Measurements from ENCODE around the gene MTMR4.

Gene MTMR4

DNA sequence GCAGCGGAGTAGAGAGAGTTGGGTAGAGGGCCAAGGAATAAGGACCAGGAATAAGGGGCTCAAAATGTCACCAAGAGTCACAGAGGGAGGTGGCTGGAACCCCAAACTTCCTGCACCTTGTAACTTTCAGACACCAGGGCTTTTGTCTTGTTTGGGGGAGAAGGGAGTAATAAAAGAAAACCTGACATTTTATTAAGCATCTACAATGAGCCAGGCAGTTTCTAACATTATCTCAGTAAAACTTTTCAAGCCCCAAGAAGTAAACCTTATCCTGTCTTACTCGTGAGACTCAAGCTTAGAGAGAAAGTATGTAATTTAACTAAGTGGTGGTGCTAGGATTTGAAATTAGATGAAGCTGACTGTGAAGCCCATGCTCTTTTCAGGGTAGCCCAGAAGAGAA, 848 bp upstream of the MTMR4 start:
- in situ Hi-C loops (cut with HindIII; ENCODE audit: low pct_ligation_motif_present, low sequenced_read_pairs): no loop called here
- DNase-seq: no peak
- Histone ChIP-seq H3K27me3 (replicated peaks) (no peaks in the 10 kb centered on the region), H3K27ac (no peak overlapping the region), H3K36me3 (replicated peaks) (peaks cover 13% of the 10 kb centered on the region), H3K4me3 (ENCODE audit: low read depth, low read length) (no peak overlapping the region)
- TF ChIP-seq, protein P1, sequence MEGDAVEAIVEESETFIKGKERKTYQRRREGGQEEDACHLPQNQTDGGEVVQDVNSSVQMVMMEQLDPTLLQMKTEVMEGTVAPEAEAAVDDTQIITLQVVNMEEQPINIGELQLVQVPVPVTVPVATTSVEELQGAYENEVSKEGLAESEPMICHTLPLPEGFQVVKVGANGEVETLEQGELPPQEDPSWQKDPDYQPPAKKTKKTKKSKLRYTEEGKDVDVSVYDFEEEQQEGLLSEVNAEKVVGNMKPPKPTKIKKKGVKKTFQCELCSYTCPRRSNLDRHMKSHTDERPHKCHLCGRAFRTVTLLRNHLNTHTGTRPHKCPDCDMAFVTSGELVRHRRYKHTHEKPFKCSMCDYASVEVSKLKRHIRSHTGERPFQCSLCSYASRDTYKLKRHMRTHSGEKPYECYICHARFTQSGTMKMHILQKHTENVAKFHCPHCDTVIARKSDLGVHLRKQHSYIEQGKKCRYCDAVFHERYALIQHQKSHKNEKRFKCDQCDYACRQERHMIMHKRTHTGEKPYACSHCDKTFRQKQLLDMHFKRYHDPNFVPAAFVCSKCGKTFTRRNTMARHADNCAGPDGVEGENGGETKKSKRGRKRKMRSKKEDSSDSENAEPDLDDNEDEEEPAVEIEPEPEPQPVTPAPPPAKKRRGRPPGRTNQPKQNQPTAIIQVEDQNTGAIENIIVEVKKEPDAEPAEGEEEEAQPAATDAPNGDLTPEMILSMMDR (IDR thresholded peaks at IDR 0.05; ENCODE audit: low read depth, low read length, missing control alignments): no peak

DNA sequence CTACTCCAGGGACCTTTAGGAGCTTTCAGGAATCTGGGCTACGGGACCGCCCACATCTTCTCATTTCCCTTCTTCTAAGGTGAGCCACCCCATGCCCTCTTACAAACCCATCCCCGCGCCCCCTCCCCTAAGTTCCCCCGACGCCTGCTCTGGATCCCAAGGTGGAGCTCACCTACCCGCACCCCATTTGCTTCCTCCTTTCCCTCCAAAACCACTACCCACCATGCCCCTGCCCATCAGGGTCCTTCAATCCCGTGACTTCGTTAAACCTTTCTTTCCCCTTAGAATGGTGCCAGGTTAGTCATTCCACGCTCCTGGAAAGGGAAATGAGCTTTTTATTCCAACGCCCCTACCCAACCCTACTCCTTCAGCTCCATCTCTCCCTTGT, 326 bp upstream of the MTMR4 start:
- TF ChIP-seq, protein P1 (IDR thresholded peaks at IDR 0.05; ENCODE audit: low read depth, low read length, missing control alignments): no peak
- in situ Hi-C loops (cut with HindIII; ENCODE audit: low pct_ligation_motif_present, low sequenced_read_pairs): no loop called here
- H3K27me3 ChIP-seq (replicated peaks): no peaks in the 10 kb centered on the region

DNA sequence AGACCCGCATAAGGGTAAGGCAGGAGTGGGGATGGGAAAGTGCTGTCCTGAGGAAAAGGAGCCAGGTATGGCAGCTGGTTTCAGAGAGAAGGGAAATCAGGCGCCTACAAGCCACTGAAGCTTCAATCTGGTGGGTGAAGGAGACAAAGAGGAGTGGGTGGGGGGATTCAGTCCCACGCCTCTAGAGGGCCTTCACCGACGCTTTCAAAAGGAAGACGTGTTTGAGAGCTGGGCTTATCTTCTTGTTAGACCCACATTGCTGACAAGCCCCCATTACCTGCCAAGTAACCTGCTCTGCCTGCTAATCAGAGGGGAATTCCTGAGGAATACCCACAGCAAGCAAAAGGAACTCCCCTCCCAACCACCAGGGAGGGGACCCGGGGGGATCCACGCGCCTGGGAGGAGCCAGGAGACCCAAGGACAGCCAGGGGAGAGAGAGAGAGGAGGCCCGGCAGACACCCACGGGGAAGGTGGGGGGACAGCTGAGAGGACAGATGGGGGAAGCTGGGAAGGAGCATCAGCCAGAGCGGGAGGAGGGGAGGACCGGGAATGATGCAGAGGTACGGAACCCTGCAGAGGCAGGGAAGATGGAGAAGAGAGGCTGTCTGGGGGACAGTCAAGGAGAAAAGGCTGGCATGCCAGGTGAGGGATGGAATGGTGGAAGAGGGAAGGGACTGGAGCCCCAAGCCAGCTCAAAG, 1.0 kb downstream of the MTMR4 start:
- Histone ChIP-seq H3K36me3 (replicated peaks) (peaks cover 22% of the 10 kb centered on the region), H3K27ac (no peak overlapping the region), H3K4me3 (ENCODE audit: low read depth, low read length) (peak overlapping the region; percentile 73), H3K27me3 (replicated peaks) (no peaks in the 10 kb centered on the region)
- DNase-seq: no peak
- in situ Hi-C loops (cut with HindIII; ENCODE audit: low pct_ligation_motif_present, low sequenced_read_pairs): no loop called here
- TF ChIP-seq, protein P1 (IDR thresholded peaks at IDR 0.05; ENCODE audit: low read depth, low read length, missing control alignments): no peak

More for the DNA sequence above, 326 bp upstream of the MTMR4 start:
- peaks cover 18% of the 10 kb centered on the region for H3K36me3 ChIP-seq (replicated peaks)
- peak overlapping the region; percentile 73 for H3K4me3 ChIP-seq (ENCODE audit: low read depth, low read length)
- no peak overlapping the region for H3K27ac ChIP-seq
- DNase-seq: no peak

DNA sequence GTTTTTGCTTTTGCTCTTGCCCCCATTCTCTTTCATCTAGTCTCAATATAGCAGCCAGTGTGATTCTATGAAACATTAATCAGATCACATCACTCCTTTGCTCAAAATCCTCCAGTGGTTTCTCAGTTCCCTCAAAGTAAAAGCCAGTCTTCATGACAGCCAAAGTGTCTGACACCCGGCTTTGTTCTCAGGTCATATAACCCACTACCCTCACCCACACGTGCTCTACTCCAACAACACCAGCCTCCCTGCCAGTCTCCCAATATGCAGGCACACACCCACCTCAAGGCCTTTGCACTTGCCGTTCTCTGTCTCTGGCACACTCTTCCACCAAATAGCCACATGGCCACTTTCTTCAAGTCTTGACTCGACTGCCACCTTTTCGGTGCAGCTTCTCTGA, 4.4 kb downstream of the MTMR4 start:
- Histone ChIP-seq H3K36me3 (replicated peaks) (peaks cover 25% of the 10 kb centered on the region), H3K4me3 (ENCODE audit: low read depth, low read length) (no peak overlapping the region), H3K27me3 (replicated peaks) (no peaks in the 10 kb centered on the region), H3K27ac (no peak overlapping the region)
- DNase-seq: no peak
- in situ Hi-C loops (cut with HindIII; ENCODE audit: low pct_ligation_motif_present, low sequenced_read_pairs): no loop called here
- TF ChIP-seq, protein P1 (IDR thresholded peaks at IDR 0.05; ENCODE audit: low read depth, low read length, missing control alignments): no peak

DNA sequence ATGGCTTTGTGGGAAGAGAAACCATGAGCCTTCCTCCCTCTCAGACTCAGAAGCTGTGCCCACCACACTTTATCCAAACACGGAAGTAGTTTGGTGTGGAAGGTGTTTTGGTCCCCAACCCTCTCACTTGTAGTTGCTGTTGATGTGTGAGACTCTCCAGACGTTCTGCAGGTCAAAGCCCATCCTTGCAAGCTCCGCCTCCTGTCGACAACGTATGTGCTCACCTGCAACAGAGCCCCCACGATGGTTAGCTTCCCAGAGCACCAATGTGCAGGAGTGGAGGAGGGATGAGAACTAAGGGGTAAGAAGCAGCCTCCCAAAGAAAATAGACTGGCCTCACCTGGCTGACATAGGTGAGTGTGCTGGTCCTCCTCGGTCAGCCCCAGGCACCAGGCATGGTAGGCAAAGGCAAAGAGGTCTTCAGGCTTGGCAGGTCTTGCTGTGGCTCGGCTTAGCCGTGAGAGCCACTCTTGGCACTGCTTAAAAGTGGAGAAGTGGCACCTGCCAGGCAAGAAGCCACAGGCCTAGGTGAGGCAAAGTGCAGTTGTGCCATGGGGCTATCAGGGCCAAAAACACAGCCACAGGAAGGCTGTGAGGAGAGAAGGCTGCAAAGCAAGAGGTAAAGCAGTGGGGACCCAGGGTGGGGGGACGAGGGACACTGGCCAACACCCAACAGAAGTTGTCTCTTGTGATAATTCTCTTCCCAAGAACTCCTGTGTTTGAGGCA, 5.9 kb downstream of the MTMR4 start:
- no peak overlapping the region for H3K4me3 ChIP-seq (ENCODE audit: low read depth, low read length)
- TF ChIP-seq, protein P1 (IDR thresholded peaks at IDR 0.05; ENCODE audit: low read depth, low read length, missing control alignments): no peak
- DNase-seq: no peak
- in situ Hi-C loops (cut with HindIII; ENCODE audit: low pct_ligation_motif_present, low sequenced_read_pairs): no loop called here
- no peaks in the 10 kb centered on the region for H3K27me3 ChIP-seq (replicated peaks)
- H3K27ac ChIP-seq: no peak overlapping the region
- H3K36me3 ChIP-seq (replicated peaks): peaks cover 41% of the 10 kb centered on the region
